Gastrocnemius medialis (tissue), 4 donors: ENCODE data around the gene DOCK8.

Source experiments
- CTCF ChIP-seq, 5 experiments: fragments of 450-650 bp in 3 of 5; fragments of 200-600 bp in 2 of 5; sonication (generic) in 2 of 5; IDR thresholded peaks in 4 of 5; conservative IDR thresholded peaks in 1 of 5; 1 replicate in 4 of 5; 2 replicates in 1 of 5; pipeline ENCODE4 v1.5.1; 2016 to 2019; ENCODE audit warnings: antibody characterized with exemption in 5 of 5, mild to moderate bottlenecking in 3 of 5, moderate library complexity in 3 of 5
- POLR2A ChIP-seq, 2 donors: fragments of 450-650 bp; IDR thresholded peaks; one replicate each; pipeline ENCODE4 v1.6.1; 2017; ENCODE audit warnings: antibody characterized with exemption in 2 of 2, mild to moderate bottlenecking in 2 of 2, moderate library complexity in 2 of 2

GRCh38 chr9:373759-374206, 159.1 kb downstream of the DOCK8 start:
- TF ChIP-seq CTCF (IDR thresholded peaks at IDR 0.05 in 4 of 5, conservative IDR thresholded peaks at IDR 0.05 in 1 of 5) (no peak), POLR2A (IDR thresholded peaks at IDR 0.05) (no peak)
